ENCODE measurements around the gene UPB1. TPM values are rescaled to one million over a fixed set of nuclear protein-coding genes. Genes with fewer than 3 reads are reported as not detected.

UPB1 gene
- total and polyA plus RNA-seq, 2 experiments from 2014 or later: 0.13 TPM; not detected in 1

DNA sequence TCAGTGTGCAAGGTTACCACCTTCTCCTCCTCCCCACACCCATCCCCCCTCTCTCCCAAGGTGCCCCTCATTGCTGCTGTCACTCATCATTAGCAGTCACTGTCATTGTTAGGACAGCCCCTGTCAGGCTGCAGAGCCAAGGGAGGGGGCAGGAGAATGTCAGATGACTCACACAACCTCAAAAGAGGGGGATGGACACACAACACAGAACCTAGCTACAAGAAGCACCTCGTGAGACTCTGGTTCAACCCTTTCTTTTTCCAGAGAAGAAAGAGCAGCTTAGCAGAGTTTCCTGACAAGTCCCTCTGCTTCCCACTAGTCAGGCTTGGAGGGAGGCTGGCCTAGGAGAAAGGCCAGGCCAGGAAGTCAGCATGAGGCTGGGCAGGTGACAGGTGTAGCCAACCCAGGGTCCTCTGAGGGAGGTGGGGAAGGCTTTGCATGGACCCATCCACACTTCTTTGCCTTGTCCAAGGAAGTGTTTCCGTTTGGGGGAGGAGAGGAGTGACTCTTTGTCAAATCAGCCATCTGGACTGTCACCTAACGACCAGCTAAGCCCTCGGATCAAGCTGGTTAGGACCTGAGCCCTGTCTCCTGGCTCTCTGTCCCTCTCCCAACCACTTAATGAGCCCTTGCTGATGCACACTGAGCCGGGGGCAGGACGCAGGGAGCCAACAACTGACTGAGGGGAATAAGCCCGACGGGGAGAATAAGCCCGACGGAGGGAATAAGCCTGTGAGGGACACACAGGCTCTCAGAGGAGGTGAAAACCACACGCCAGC is 49.5 kb upstream of the UPB1 start (continued):
- TF ChIP-seq, protein P1, sequence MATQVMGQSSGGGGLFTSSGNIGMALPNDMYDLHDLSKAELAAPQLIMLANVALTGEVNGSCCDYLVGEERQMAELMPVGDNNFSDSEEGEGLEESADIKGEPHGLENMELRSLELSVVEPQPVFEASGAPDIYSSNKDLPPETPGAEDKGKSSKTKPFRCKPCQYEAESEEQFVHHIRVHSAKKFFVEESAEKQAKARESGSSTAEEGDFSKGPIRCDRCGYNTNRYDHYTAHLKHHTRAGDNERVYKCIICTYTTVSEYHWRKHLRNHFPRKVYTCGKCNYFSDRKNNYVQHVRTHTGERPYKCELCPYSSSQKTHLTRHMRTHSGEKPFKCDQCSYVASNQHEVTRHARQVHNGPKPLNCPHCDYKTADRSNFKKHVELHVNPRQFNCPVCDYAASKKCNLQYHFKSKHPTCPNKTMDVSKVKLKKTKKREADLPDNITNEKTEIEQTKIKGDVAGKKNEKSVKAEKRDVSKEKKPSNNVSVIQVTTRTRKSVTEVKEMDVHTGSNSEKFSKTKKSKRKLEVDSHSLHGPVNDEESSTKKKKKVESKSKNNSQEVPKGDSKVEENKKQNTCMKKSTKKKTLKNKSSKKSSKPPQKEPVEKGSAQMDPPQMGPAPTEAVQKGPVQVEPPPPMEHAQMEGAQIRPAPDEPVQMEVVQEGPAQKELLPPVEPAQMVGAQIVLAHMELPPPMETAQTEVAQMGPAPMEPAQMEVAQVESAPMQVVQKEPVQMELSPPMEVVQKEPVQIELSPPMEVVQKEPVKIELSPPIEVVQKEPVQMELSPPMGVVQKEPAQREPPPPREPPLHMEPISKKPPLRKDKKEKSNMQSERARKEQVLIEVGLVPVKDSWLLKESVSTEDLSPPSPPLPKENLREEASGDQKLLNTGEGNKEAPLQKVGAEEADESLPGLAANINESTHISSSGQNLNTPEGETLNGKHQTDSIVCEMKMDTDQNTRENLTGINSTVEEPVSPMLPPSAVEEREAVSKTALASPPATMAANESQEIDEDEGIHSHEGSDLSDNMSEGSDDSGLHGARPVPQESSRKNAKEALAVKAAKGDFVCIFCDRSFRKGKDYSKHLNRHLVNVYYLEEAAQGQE (IDR thresholded peaks at IDR 0.05; ENCODE audit: unreplicated experiment): no peak
- TF ChIP-seq EZH2phosphoT487 (IDR thresholded peaks at IDR 0.05; ENCODE audit: unreplicated experiment) (no peak), NANOG (IDR thresholded peaks at IDR 0.05; ENCODE audit: borderline replicate concordance) (no peak), STAT1 (IDR thresholded peaks at IDR 0.05; ENCODE audit: unreplicated experiment) (no peak), POLR2AphosphoS5 (IDR thresholded peaks at IDR 0.05; ENCODE audit: low read depth) (no peak), ZNF114 (CRISPR knock-in tag; IDR thresholded peaks at IDR 0.05) (no peak), CREB1 (CRISPR knock-in tag; IDR thresholded peaks at IDR 0.05; ENCODE audit: low read depth) (no peak)

DNA sequence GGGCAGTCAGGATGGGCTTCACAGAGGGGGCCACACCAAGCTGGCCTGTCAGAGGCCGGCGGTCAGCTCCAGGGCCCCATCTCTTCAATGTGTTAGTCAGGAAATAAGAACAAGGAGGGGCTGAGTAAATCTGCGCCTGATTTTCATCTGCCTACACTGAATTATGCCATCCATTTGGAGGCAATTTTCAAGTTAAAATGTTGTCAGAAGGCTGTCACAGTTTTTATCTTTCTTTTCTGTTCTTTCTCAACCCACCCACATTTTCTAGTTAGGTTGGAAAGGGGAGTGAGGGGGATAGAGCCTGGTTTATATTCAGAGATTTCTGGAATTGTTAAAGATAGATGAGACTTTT is 48.9 kb upstream of the UPB1 start:
- H3F3A ChIP-seq (replicated peaks; ENCODE audit: low read depth): no peaks in the 10 kb centered on the region
- ATAC-seq (no peak), DNase-seq (ENCODE audit: low spot score) (no peak)
- no peaks in the 10 kb centered on the region for H4K20me1 ChIP-seq (replicated peaks; ENCODE audit: insufficient read depth)
- Mint-ChIP-seq H3K36me3 (ENCODE audit: low read depth) (no peaks in the 10 kb centered on the region; the same call in 1 of the 3 replicates), H3K27me3 (ENCODE audit: insufficient read depth, low read depth, poor library complexity) (peaks cover 4% of the 10 kb centered on the region), H3K27ac (no peak overlapping the region), H3K4me3 (no peak overlapping the region), H3K9me3 (no peaks in the 10 kb centered on the region), H3K4me1 (peaks cover 17% of the 10 kb centered on the region)
- no peaks in the 10 kb centered on the region for H3K79me2 ChIP-seq (replicated peaks; ENCODE audit: insufficient read depth)
- H3K27ac ChIP-seq (ENCODE audit: low read depth): no peak overlapping the region
- no peak overlapping the region for H2AFZ ChIP-seq
- H3K27me3 ChIP-seq (ENCODE audit: insufficient read depth): no peaks in the 10 kb centered on the region
- H3K4me3 ChIP-seq: no peak overlapping the region
- H3K4me1 ChIP-seq (ENCODE audit: insufficient read depth): peaks cover 4% of the 10 kb centered on the region; the same call in 1 of the 2 replicates
- TF ChIP-seq ZNF331 (CRISPR knock-in tag; IDR thresholded peaks at IDR 0.05; ENCODE audit: low read depth): no peak
- no peak for TF ChIP-seq JUNB (IDR thresholded peaks at IDR 0.05; ENCODE audit: unreplicated experiment)
- TF ChIP-seq, protein P2, sequence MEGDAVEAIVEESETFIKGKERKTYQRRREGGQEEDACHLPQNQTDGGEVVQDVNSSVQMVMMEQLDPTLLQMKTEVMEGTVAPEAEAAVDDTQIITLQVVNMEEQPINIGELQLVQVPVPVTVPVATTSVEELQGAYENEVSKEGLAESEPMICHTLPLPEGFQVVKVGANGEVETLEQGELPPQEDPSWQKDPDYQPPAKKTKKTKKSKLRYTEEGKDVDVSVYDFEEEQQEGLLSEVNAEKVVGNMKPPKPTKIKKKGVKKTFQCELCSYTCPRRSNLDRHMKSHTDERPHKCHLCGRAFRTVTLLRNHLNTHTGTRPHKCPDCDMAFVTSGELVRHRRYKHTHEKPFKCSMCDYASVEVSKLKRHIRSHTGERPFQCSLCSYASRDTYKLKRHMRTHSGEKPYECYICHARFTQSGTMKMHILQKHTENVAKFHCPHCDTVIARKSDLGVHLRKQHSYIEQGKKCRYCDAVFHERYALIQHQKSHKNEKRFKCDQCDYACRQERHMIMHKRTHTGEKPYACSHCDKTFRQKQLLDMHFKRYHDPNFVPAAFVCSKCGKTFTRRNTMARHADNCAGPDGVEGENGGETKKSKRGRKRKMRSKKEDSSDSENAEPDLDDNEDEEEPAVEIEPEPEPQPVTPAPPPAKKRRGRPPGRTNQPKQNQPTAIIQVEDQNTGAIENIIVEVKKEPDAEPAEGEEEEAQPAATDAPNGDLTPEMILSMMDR (conservative IDR thresholded peaks at IDR 0.05; ENCODE audit: low read depth in 2 of 2): no peak
- TF ChIP-seq NANOG (IDR thresholded peaks at IDR 0.05; ENCODE audit: borderline replicate concordance): no peak
- TF ChIP-seq STAT1 (IDR thresholded peaks at IDR 0.05; ENCODE audit: unreplicated experiment): no peak
- TF ChIP-seq EZH2phosphoT487 (IDR thresholded peaks at IDR 0.05; ENCODE audit: unreplicated experiment): no peak
- no peak for TF ChIP-seq POLR2AphosphoS5 (IDR thresholded peaks at IDR 0.05; ENCODE audit: low read depth)
- TF ChIP-seq, protein P3, sequence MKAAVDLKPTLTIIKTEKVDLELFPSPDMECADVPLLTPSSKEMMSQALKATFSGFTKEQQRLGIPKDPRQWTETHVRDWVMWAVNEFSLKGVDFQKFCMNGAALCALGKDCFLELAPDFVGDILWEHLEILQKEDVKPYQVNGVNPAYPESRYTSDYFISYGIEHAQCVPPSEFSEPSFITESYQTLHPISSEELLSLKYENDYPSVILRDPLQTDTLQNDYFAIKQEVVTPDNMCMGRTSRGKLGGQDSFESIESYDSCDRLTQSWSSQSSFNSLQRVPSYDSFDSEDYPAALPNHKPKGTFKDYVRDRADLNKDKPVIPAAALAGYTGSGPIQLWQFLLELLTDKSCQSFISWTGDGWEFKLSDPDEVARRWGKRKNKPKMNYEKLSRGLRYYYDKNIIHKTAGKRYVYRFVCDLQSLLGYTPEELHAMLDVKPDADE (IDR thresholded peaks at IDR 0.05): no peak
- H3K9me2 ChIP-seq (ENCODE audit: insufficient read depth): peaks cover 4% of the 10 kb centered on the region; the same call in 1 of the 2 replicates
- H3K36me3 ChIP-seq (ENCODE audit: insufficient read depth): no peaks in the 10 kb centered on the region
- H3K4me2 ChIP-seq: no peak overlapping the region
